ENCODE data around the gene FOXP4. TPM values are rescaled to one million over a fixed set of nuclear protein-coding genes. Genes with fewer than 3 reads are reported as not detected.

Gene FOXP4
- total RNA-seq, 1 experiment from 2014 or later, result 32.3 TPM

GRCh38 chr6:41566961-41567360, 20.8 kb downstream of the FOXP4 start:
- BruUV-seq (replicated peaks), result no TSS peak
- H3K9me2 ChIP-seq (ENCODE audit: insufficient read depth), result no peaks in the 10 kb centered on the region
- H3K9me3 ChIP-seq (ENCODE audit: control insufficient read depth in 1 of 2, insufficient read depth in 1 of 2, low read depth in 1 of 2, low read length in 2 of 2), result no peaks in the 10 kb centered on the region
- TF ChIP-seq EGR1 (IDR thresholded peaks at IDR 0.05; ENCODE audit: low read depth) (no peak), ATF3 (IDR thresholded peaks at IDR 0.05) (no peak), POLR2A (IDR thresholded peaks at IDR 0.05; ENCODE audit: borderline replicate concordance, extremely low read depth, insufficient read depth, insufficient read length) (no peak), ZNF274 (IDR thresholded peaks at IDR 0.05; ENCODE audit: low read depth, low read length) (no peak), JUND (IDR thresholded peaks at IDR 0.05) (no peak)
- TF ChIP-seq, protein P1, sequence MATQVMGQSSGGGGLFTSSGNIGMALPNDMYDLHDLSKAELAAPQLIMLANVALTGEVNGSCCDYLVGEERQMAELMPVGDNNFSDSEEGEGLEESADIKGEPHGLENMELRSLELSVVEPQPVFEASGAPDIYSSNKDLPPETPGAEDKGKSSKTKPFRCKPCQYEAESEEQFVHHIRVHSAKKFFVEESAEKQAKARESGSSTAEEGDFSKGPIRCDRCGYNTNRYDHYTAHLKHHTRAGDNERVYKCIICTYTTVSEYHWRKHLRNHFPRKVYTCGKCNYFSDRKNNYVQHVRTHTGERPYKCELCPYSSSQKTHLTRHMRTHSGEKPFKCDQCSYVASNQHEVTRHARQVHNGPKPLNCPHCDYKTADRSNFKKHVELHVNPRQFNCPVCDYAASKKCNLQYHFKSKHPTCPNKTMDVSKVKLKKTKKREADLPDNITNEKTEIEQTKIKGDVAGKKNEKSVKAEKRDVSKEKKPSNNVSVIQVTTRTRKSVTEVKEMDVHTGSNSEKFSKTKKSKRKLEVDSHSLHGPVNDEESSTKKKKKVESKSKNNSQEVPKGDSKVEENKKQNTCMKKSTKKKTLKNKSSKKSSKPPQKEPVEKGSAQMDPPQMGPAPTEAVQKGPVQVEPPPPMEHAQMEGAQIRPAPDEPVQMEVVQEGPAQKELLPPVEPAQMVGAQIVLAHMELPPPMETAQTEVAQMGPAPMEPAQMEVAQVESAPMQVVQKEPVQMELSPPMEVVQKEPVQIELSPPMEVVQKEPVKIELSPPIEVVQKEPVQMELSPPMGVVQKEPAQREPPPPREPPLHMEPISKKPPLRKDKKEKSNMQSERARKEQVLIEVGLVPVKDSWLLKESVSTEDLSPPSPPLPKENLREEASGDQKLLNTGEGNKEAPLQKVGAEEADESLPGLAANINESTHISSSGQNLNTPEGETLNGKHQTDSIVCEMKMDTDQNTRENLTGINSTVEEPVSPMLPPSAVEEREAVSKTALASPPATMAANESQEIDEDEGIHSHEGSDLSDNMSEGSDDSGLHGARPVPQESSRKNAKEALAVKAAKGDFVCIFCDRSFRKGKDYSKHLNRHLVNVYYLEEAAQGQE (IDR thresholded peaks at IDR 0.05; ENCODE audit: low read depth), result no peak
- TF ChIP-seq, protein P2, sequence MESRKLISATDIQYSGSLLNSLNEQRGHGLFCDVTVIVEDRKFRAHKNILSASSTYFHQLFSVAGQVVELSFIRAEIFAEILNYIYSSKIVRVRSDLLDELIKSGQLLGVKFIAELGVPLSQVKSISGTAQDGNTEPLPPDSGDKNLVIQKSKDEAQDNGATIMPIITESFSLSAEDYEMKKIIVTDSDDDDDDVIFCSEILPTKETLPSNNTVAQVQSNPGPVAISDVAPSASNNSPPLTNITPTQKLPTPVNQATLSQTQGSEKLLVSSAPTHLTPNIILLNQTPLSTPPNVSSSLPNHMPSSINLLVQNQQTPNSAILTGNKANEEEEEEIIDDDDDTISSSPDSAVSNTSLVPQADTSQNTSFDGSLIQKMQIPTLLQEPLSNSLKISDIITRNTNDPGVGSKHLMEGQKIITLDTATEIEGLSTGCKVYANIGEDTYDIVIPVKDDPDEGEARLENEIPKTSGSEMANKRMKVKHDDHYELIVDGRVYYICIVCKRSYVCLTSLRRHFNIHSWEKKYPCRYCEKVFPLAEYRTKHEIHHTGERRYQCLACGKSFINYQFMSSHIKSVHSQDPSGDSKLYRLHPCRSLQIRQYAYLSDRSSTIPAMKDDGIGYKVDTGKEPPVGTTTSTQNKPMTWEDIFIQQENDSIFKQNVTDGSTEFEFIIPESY (IDR thresholded peaks at IDR 0.05; ENCODE audit: extremely low read depth, insufficient replicate concordance, low read length), result no peak
- RAD21 ChIA-PET (ENCODE audit: low non-redundant PET in 1 of 2, low total read pairs in 2 of 2, uncharacterized antibody in 2 of 2, unreplicated experiment in 2 of 2), result no interaction called here
- H3K79me2 ChIP-seq (ENCODE audit: insufficient read depth, low read length), result peaks cover 13% of the 10 kb centered on the region
- H3K36me3 ChIP-seq (ENCODE audit: control insufficient read depth in 1 of 2, insufficient read depth in 2 of 2, low read length in 2 of 2), result peaks cover 21 to 22% of the 10 kb centered on the region in 2 experiments
- H3K4me2 ChIP-seq (ENCODE audit: low read length), result no peak overlapping the region
- no peak overlapping the region for H2AFZ ChIP-seq (ENCODE audit: low read depth, low read length, poor library complexity, severe bottlenecking)
- ATAC-seq (no peak), DNase-seq (ENCODE audit: low read depth, low spot score) (no peak)
- intact Hi-C loops (cut with micrococcal nuclease), result no loop called here
- CTCF ChIA-PET, result no interaction called here
- no peaks in the 10 kb centered on the region for H3K27me3 ChIP-seq (ENCODE audit: insufficient read depth, low read length)
- H3K4me3 ChIP-seq (replicated peaks in 1 of 2; ENCODE audit: low read depth in 1 of 2, low read length in 2 of 2), result no peak overlapping the region
- POLR2A ChIA-PET, result no interaction called here
- H3K27ac ChIP-seq (ENCODE audit: low read depth, low read length), result no peak overlapping the region
- H3K4me1 ChIP-seq (ENCODE audit: control insufficient read depth in 1 of 2, insufficient read depth in 2 of 2, low read length in 2 of 2), result peaks cover 0 to 5% of the 10 kb centered on the region in 2 experiments; a peak in 1 of 4 replicates
- no peak overlapping the region for H3K9ac ChIP-seq (ENCODE audit: low read length)
- no peaks in the 10 kb centered on the region for H4K20me1 ChIP-seq (ENCODE audit: insufficient read depth)

All from HCT116 (cell line).